ENCODE data around the gene IFT80.
"Not testable (repeated sequence)": the region's sequence is repeated elsewhere in the genome, so short reads cannot be mapped to it uniquely, and the experiment has no call there.

Gene IFT80

GRCh38 chr3:160330690-160331089 lies 68.3 kb downstream of the IFT80 start:
- DNase-seq (ENCODE audit: low read depth) = no peak
- TF ChIP-seq CTCF (IDR thresholded peaks at IDR 0.05; ENCODE audit: low read length, missing control alignments) = no peak
- H3K4me3 ChIP-seq (replicated peaks; ENCODE audit: low read depth, low read length) = no peak overlapping the region

DNA sequence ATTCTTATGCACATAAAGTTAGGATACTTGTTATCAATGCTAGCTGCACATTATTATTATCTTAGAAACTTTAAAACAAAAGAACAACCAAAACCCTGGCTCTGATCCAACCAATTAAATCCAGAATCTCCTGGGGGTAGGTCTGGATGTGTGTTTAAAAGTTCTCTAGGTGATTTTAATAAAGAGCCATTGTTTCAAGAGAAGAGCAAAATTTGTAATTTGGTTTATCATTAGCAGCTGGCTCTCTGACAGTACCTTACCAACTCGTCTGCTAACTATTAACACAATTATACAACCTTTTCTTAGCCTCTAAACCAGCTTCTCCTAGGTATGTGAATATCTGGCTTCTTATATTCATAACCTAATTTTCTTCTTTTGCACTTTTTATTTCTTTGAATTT lies 68.9 kb downstream of the IFT80 start:
- DNase-seq (ENCODE audit: low read depth) = no peak
- no peak overlapping the region for H3K4me3 ChIP-seq (replicated peaks; ENCODE audit: low read depth, low read length)
- no peak for TF ChIP-seq CTCF (IDR thresholded peaks at IDR 0.05; ENCODE audit: low read length, missing control alignments)

DNA sequence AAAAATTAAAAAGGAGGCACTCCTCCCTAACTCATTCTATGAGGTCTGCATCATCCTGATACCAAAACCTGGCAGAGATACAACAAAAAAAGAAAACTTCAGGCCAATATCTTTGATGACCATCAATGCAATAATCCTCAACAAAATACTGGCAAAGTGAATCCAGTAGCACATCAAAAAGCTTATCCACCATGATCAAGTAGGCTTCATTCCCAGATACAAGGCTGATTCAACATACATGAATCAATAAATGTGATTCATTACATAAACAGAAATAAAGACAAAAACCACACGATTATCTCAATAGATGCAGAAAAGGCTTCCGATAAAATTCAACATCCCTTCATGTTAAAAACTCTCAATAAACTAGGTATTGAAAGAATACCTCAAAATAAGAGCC lies 72.7 kb downstream of the IFT80 start:
- not testable (repeated sequence) for H3K4me3 ChIP-seq (replicated peaks; ENCODE audit: low read depth, low read length); DNase-seq (ENCODE audit: low read depth)

DNA sequence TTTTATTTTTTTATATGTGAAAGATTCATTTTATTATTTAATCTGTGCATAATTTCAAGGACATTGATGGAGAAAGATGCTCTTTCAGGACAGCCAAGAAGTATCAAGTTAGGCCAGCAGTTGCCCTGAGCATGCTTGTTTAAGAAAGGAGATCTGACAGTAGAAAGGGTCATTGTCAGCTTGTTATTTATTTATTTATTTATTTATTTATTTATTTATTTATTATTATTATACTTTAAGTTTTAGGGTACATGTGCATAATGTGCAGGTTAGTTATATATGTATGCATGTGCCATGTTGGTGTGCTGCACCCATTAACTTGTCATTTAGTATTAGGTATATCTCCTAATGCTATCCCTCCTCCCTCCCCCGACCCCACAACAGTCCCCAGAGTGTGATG lies 77.2 kb downstream of the IFT80 start:
- not testable (repeated sequence) for H3K4me3 ChIP-seq (replicated peaks; ENCODE audit: low read depth, low read length); DNase-seq (ENCODE audit: low read depth)

- DNase-seq (ENCODE audit: low read depth) = no peak
- H3K4me3 ChIP-seq (replicated peaks; ENCODE audit: low read depth, low read length) = no peak overlapping the region
- no peak for TF ChIP-seq CTCF (IDR thresholded peaks at IDR 0.05; ENCODE audit: low read length, missing control alignments)
Observed at GRCh38 chr3:160319322-160319721, 79.7 kb downstream of the IFT80 start.

GRCh38 chr3:160314995-160315394 lies 84.0 kb downstream of the IFT80 start:
- H3K4me3 ChIP-seq (replicated peaks; ENCODE audit: low read depth, low read length) = no peak overlapping the region
- DNase-seq (ENCODE audit: low read depth) = no peak
- TF ChIP-seq CTCF (IDR thresholded peaks at IDR 0.05; ENCODE audit: low read length, missing control alignments) = no peak

DNA sequence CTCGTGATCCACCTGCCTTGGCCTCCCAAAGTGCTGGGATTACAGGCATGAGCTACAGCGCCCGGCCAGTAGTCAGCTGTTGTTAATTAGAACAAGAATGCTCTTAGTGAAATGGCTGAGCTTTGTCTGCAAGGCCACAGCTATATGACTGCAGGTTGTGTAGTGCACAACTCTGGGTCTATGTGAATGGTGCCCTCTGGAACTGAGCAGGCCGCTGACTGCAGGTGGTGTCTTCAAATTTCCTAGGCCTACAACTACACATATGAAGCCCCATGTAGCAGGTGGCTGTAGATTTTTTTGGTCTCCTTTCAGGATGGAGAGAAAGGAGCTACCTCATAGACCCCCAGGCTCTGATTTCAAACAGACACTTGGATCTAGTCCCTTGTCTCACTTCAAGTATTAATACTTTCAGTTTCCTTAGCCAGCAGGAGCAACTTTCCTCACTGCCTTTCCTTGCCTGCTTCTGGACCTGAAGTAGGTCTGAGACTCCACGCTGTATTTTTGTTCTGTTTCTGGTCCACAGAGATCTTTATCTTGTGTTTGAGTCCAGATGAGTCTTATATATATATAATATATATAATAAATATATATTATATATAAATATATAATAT lies 86.9 kb downstream of the IFT80 start:
- no peak for TF ChIP-seq CTCF (IDR thresholded peaks at IDR 0.05; ENCODE audit: low read length, missing control alignments)
- H3K4me3 ChIP-seq (replicated peaks; ENCODE audit: low read depth, low read length) = no peak overlapping the region
- DNase-seq (ENCODE audit: low read depth) = no peak

DNA sequence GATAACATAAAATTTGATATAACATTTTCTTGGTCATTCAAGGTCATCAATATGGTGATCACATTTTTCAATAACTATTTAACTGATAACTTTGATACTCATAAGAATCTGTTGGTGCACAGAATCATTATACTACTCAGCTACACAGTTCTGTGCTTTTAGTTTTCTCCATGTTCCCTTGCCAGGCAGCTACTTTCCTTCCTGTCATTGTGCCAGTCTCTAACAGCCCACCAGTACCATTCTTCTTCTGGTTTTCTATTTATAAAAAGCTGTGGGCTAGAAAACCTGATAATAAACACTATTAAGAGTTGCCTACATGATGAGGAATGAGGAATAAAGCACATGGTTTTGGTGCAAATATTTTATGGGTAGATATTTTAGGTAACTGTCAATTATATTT lies 96.2 kb downstream of the IFT80 start:
- no peak for TF ChIP-seq CTCF (IDR thresholded peaks at IDR 0.05; ENCODE audit: low read length, missing control alignments)
- no peak for DNase-seq (ENCODE audit: low read depth)

More for the DNA sequence above, 96.2 kb downstream of the IFT80 start:
- no peak overlapping the region for H3K4me3 ChIP-seq (replicated peaks; ENCODE audit: low read depth, low read length)
